NCI-H2227 treated with DMSO at 0.1 percent for 48 hours (cell line): Measurements from ENCODE around the gene SHISA3.
"Not testable (repeated sequence)": the region's sequence is repeated elsewhere in the genome, so short reads cannot be mapped to it uniquely, and the experiment has no call there.

ENCODE experiments used
- DNase-seq: peaks from one replicate; lab custom pipeline; 2025; lab: John Stamatoyannopoulos, UW

Gene SHISA3

GRCh38 chr4:42396752-42397634, at the start of gene SHISA3:
TSS of gene SHISA3 (plus strand) at chr4:42397488. CDS start at chr4:42398057, 569 bp downstream.
- DNase-seq: no peak

GRCh38 chr4:42348247-42348646, 49.0 kb upstream of the SHISA3 start:
- DNase-seq: no peak

- DNase-seq: no peak
Measured at GRCh38 chr4:42348692-42349091, 48.6 kb upstream of the SHISA3 start.

- no peak for DNase-seq
Measured at GRCh38 chr4:42350611-42351182, 46.6 kb upstream of the SHISA3 start.

- DNase-seq: no peak
Measured at GRCh38 chr4:42352049-42352448, 45.2 kb upstream of the SHISA3 start.

- DNase-seq: no peak
Measured at GRCh38 chr4:42357325-42357724, 40.0 kb upstream of the SHISA3 start.

- DNase-seq: no peak
Measured at GRCh38 chr4:42359711-42360110, 37.6 kb upstream of the SHISA3 start.

GRCh38 chr4:42360256-42360669, 37.0 kb upstream of the SHISA3 start:
- DNase-seq: no peak

GRCh38 chr4:42361456-42361855, 35.8 kb upstream of the SHISA3 start:
- DNase-seq: no peak

GRCh38 chr4:42362591-42362990, 34.7 kb upstream of the SHISA3 start:
- DNase-seq: no peak

- DNase-seq: no peak
Measured at GRCh38 chr4:42363614-42364013, 33.7 kb upstream of the SHISA3 start.

GRCh38 chr4:42364266-42365053, 32.8 kb upstream of the SHISA3 start:
- no peak for DNase-seq

- no peak for DNase-seq
Measured at GRCh38 chr4:42366959-42367358, 30.3 kb upstream of the SHISA3 start.

- no peak for DNase-seq
Measured at GRCh38 chr4:42369489-42369888, 27.8 kb upstream of the SHISA3 start.

- DNase-seq: no peak
Measured at GRCh38 chr4:42371305-42372252, 25.7 kb upstream of the SHISA3 start.

- not testable (repeated sequence) for DNase-seq
Measured at GRCh38 chr4:42372303-42372702, 25.0 kb upstream of the SHISA3 start.

GRCh38 chr4:42377497-42377896, 19.8 kb upstream of the SHISA3 start:
- DNase-seq: no peak

GRCh38 chr4:42381666-42382065, 15.6 kb upstream of the SHISA3 start:
- no peak for DNase-seq

GRCh38 chr4:42385516-42385915, 11.8 kb upstream of the SHISA3 start:
- DNase-seq: no peak

- no peak for DNase-seq
Measured at GRCh38 chr4:42390622-42391354, 6.5 kb upstream of the SHISA3 start.

- no peak for DNase-seq
Measured at GRCh38 chr4:42391355-42391664, 6.0 kb upstream of the SHISA3 start.
